ENCODE measurements around the gene CORO6. TPM values are rescaled to one million over a fixed set of nuclear protein-coding genes. Genes with fewer than 3 reads are reported as not detected.

Gene CORO6
- total RNA-seq, 1 experiment from 2014 or later, result 35.0 TPM

GRCh38 chr17:29650396-29650795 is 27.7 kb upstream of the CORO6 start:
- no peak overlapping the region for H3K27ac ChIP-seq
- POLR2A ChIA-PET (ENCODE audit: unreplicated experiment), result no interaction called here
- DNase-seq, result no peak
- no peaks in the 10 kb centered on the region for H3K9me3 ChIP-seq (ENCODE audit: insufficient read depth, low read depth)
- H3F3A ChIP-seq (ENCODE audit: insufficient read depth, low read depth), result 0 out of 2 replicates have a peak, but pooled peaks cover 3% of the 10 kb centered on the region
- no peaks in the 10 kb centered on the region for H3K9me2 ChIP-seq (ENCODE audit: insufficient read depth)
- CTCF ChIA-PET, result no interaction called here
- no peak overlapping the region for H3K4me3 ChIP-seq
- no peak for TF ChIP-seq CTCF (conservative IDR thresholded peaks at IDR 0.05)
- no peak for TF ChIP-seq EZH2 (IDR thresholded peaks at IDR 0.05; ENCODE audit: low read depth)
- H3K36me3 ChIP-seq (ENCODE audit: low read depth), result no peaks in the 10 kb centered on the region
- no peak overlapping the region for H2AFZ ChIP-seq
- H3K4me1 ChIP-seq (replicated peaks; ENCODE audit: insufficient read depth), result no peaks in the 10 kb centered on the region
- no peak overlapping the region for H3K4me2 ChIP-seq
- intact Hi-C loops (cut with micrococcal nuclease; ENCODE audit: unreplicated experiment), result no loop called here
- no peaks in the 10 kb centered on the region for H3K79me2 ChIP-seq (ENCODE audit: low read depth)
- H3K27me3 ChIP-seq (ENCODE audit: insufficient read depth, low read depth), result no peaks in the 10 kb centered on the region
- no peaks in the 10 kb centered on the region for H4K20me1 ChIP-seq (ENCODE audit: insufficient read depth)
- no TSS peak for BruUV-seq (replicated peaks)

GRCh38 chr17:29649359-29649758 is 26.6 kb upstream of the CORO6 start:
- Histone ChIP-seq H3K4me2 (no peak overlapping the region), H3K4me1 (replicated peaks; ENCODE audit: insufficient read depth) (no peaks in the 10 kb centered on the region), H3K9me2 (ENCODE audit: insufficient read depth) (no peaks in the 10 kb centered on the region), H3K27me3 (ENCODE audit: insufficient read depth, low read depth) (no peaks in the 10 kb centered on the region), H3K79me2 (ENCODE audit: low read depth) (no peaks in the 10 kb centered on the region), H3K27ac (no peak overlapping the region), H3F3A (ENCODE audit: insufficient read depth, low read depth) (0 out of 2 replicates have a peak, but pooled peaks cover 3% of the 10 kb centered on the region), H2AFZ (no peak overlapping the region), H3K9me3 (ENCODE audit: insufficient read depth, low read depth) (no peaks in the 10 kb centered on the region), H3K4me3 (no peak overlapping the region), H4K20me1 (ENCODE audit: insufficient read depth) (no peaks in the 10 kb centered on the region), H3K36me3 (ENCODE audit: low read depth) (no peaks in the 10 kb centered on the region)
- no peak for TF ChIP-seq CTCF (conservative IDR thresholded peaks at IDR 0.05)
- no peak for TF ChIP-seq EZH2 (IDR thresholded peaks at IDR 0.05; ENCODE audit: low read depth)
- ChIA-PET CTCF (no interaction called here), POLR2A (ENCODE audit: unreplicated experiment) (no interaction called here)
- intact Hi-C loops (cut with micrococcal nuclease; ENCODE audit: unreplicated experiment), result no loop called here
- no TSS peak for BruUV-seq (replicated peaks)
- DNase-seq, result no peak

- intact Hi-C loops (cut with micrococcal nuclease; ENCODE audit: unreplicated experiment), result no loop called here
These were observed 25.3 kb upstream of the CORO6 start for GRCh38 chr17:29648005-29648404.

More at GRCh38 chr17:29648005-29648404, 25.3 kb upstream of the CORO6 start:
- Histone ChIP-seq H3K79me2 (ENCODE audit: low read depth) (no peaks in the 10 kb centered on the region), H2AFZ (no peak overlapping the region), H3K27ac (no peak overlapping the region), H3K4me3 (no peak overlapping the region), H3K9me2 (ENCODE audit: insufficient read depth) (no peaks in the 10 kb centered on the region), H4K20me1 (ENCODE audit: insufficient read depth) (no peaks in the 10 kb centered on the region), H3K36me3 (ENCODE audit: low read depth) (no peaks in the 10 kb centered on the region), H3K27me3 (ENCODE audit: insufficient read depth, low read depth) (no peaks in the 10 kb centered on the region), H3K4me2 (no peak overlapping the region), H3K4me1 (replicated peaks; ENCODE audit: insufficient read depth) (0 out of 2 replicates have a peak, but pooled peaks cover 1% of the 10 kb centered on the region), H3F3A (ENCODE audit: insufficient read depth, low read depth) (0 out of 2 replicates have a peak, but pooled peaks cover 3% of the 10 kb centered on the region), H3K9me3 (ENCODE audit: insufficient read depth, low read depth) (no peaks in the 10 kb centered on the region)
- ChIA-PET POLR2A (ENCODE audit: unreplicated experiment) (no interaction called here), CTCF (no interaction called here)
- no peak for DNase-seq
- TF ChIP-seq CTCF (conservative IDR thresholded peaks at IDR 0.05) (no peak), EZH2 (IDR thresholded peaks at IDR 0.05; ENCODE audit: low read depth) (no peak)
- no TSS peak for BruUV-seq (replicated peaks)
